A549 (cell line): ENCODE results near the gene OCA2. TPM values are rescaled to one million over a fixed set of nuclear protein-coding genes. Genes with fewer than 3 reads are reported as not detected.

ENCODE experiments used
- ATAC-seq, 2 experiments: fragments of 200-7000 bp in 1 of 2; fragments of >200 bp in 1 of 2; cut with Nextera tagmentation in 1 of 2; cut with Tn5 transposase in 1 of 2; 3 replicates each; pipeline versions ENCODE4 v1.8.0 to v1.9.1; 2018 to 2020; ENCODE audit warnings: mild to moderate bottlenecking in 1 of 2, moderate library complexity in 1 of 2
- CTCF ChIA-PET: fragments of 300-600 bp; sonication (Branson Sonifier 250); formaldehyde crosslinking; extraction: SDS; loops from one replicate; lab custom pipeline; 2021; ENCODE audit warnings: antibody characterized with exemption, inconsistent platforms; lab: Yijun Ruan, JAX
- POLR2A ChIA-PET: fragments of 350-600 bp; formaldehyde crosslinking; extraction: SDS; loops from one replicate; lab custom pipeline; 2021; ENCODE audit warnings: antibody characterized with exemption, inconsistent platforms; lab: Yijun Ruan, JAX
- DNase-seq, 2 experiments: peaks; one replicate each; pipeline versions ENCODE4 v3.0.0 to v3.0.0-alpha.2; 2011 to 2016; ENCODE audit warnings: low read depth in 1 of 2, low spot score in 1 of 2
- FAIRE-seq: peaks from 2 replicates; lab custom pipeline; 2011; peaks lifted over from hg19 to GRCh38; lab: Jason Lieb, UNC
- H3K27ac ChIP-seq, 2 experiments: fragments of >200 bp; sonication (Bioruptor Twin); formaldehyde crosslinking; 3 replicates each; pipeline ENCODE4 v1.5.1; 2016 to 2017
- H3K4me1 ChIP-seq: fragments of >200 bp; sonication (Bioruptor Twin); formaldehyde crosslinking; 3 replicates; pipeline ENCODE4 v1.6.1; 2016
- H3K4me2 ChIP-seq: fragments of >200 bp; sonication (Bioruptor Twin); formaldehyde crosslinking; 3 replicates; pipeline ENCODE4 v1.6.1; 2016
- H3K4me3 ChIP-seq: fragments of >200 bp; sonication (Bioruptor Twin); formaldehyde crosslinking; 3 replicates; pipeline ENCODE4 v1.5.1; 2016
- H3K9me3 ChIP-seq: fragments of >200 bp; sonication (Bioruptor Twin); formaldehyde crosslinking; 3 replicates; pipeline ENCODE4 v1.6.1; 2016
- BHLHE40 ChIP-seq: IDR thresholded peaks from 2 replicates; pipeline ENCODE4 v1.6.1; 2012; ENCODE audit warnings: low read depth, low read length, inconsistent platforms
- CHD2 ChIP-seq: fragments of 150-350 bp; IDR thresholded peaks from 2 replicates; pipeline ENCODE4 v1.6.1; 2014; ENCODE audit warnings: low read length; ENCODE audit not compliant: partially characterized antibody
- CHD4 ChIP-seq: fragments of 200-600 bp; sonication (generic); IDR thresholded peaks from 2 replicates; pipeline ENCODE4 v1.6.1; 2016; ENCODE audit warnings: antibody characterized with exemption, mild to moderate bottlenecking, borderline replicate concordance
- EP300 ChIP-seq, 2 experiments: fragments of >200 bp; sonication (Bioruptor Twin); formaldehyde crosslinking; IDR thresholded peaks; 2 replicates in 1 of 2; 3 replicates in 1 of 2; pipeline ENCODE4 v1.6.1; 2016 to 2017
- FOSB ChIP-seq: fragments of 250-450 bp; sonication (Bioruptor Pico); IDR thresholded peaks from 2 replicates; pipeline ENCODE4 v1.5.0; 2020; ENCODE audit warnings: mild to moderate bottlenecking, moderate library complexity
- FOXS1 ChIP-seq: fragments of 250-450 bp; sonication (Bioruptor Pico); IDR thresholded peaks from 2 replicates; pipeline ENCODE4 v1.5.0; 2020; ENCODE audit warnings: mild to moderate bottlenecking, moderate library complexity
- HDAC2 ChIP-seq: fragments of 200-600 bp; sonication (generic); IDR thresholded peaks from 2 replicates; pipeline ENCODE4 v1.6.1; 2016
- HOXB13 ChIP-seq: fragments of 250-450 bp; sonication (Bioruptor Pico); IDR thresholded peaks from 2 replicates; pipeline ENCODE4 v1.5.0; 2020; ENCODE audit warnings: low read depth, mild to moderate bottlenecking, moderate library complexity
- HOXB5 ChIP-seq: fragments of 250-450 bp; sonication (Bioruptor Pico); IDR thresholded peaks from 2 replicates; pipeline ENCODE4 v1.5.0; 2020; ENCODE audit warnings: mild to moderate bottlenecking, moderate library complexity
- KDM5A ChIP-seq: fragments of 200-600 bp; sonication (generic); IDR thresholded peaks from 2 replicates; pipeline ENCODE4 v1.6.1; 2016; ENCODE audit warnings: antibody characterized with exemption, mild to moderate bottlenecking
- MAFK ChIP-seq: fragments of 450-650 bp; IDR thresholded peaks from 2 replicates; pipeline ENCODE4 v1.6.1; 2014; ENCODE audit not compliant: partially characterized antibody
- MYC ChIP-seq: IDR thresholded peaks from 2 replicates; pipeline ENCODE4 v1.6.1; 2012; ENCODE audit warnings: mild to moderate bottlenecking, inconsistent platforms, low read length, improper control_type of control experiment, borderline replicate concordance
- NFE2L2 ChIP-seq: fragments of 150-350 bp; conservative IDR thresholded peaks from 2 replicates; pipeline ENCODE4 v1.6.1; 2014; ENCODE audit warnings: low read length
- NPAS2 ChIP-seq: fragments of 250-450 bp; sonication (Bioruptor Pico); IDR thresholded peaks from 2 replicates; pipeline ENCODE4 v1.8.0; 2022; ENCODE audit warnings: mild to moderate bottlenecking, moderate library complexity, borderline replicate concordance
- POLR2AphosphoS2 ChIP-seq: conservative IDR thresholded peaks from 2 replicates; pipeline ENCODE4 v1.6.1; 2012; ENCODE audit warnings: low read length, improper control_type of control experiment, inconsistent platforms
- RAD21 ChIP-seq, 2 experiments: fragments of >200 bp in 1 of 2; sonication (Bioruptor Twin) in 1 of 2; formaldehyde crosslinking in 1 of 2; IDR thresholded peaks in 1 of 2; conservative IDR thresholded peaks in 1 of 2; 2 replicates in 1 of 2; 3 replicates in 1 of 2; pipeline ENCODE4 v1.6.1; 2012 to 2018; ENCODE audit warnings: inconsistent platforms in 1 of 2
- RARB ChIP-seq: fragments of 250-450 bp; sonication (Bioruptor Pico); IDR thresholded peaks from 2 replicates; pipeline ENCODE4 v1.8.0; 2021; ENCODE audit warnings: mild to moderate bottlenecking, moderate library complexity
- RNF2 ChIP-seq: fragments of 200-600 bp; sonication (generic); IDR thresholded peaks from 2 replicates; pipeline ENCODE4 v1.6.1; 2016; ENCODE audit warnings: low read depth, mild to moderate bottlenecking, antibody characterized with exemption, moderate library complexity, borderline replicate concordance
- SMC3 ChIP-seq: fragments of >200 bp; sonication (Bioruptor Twin); formaldehyde crosslinking; IDR thresholded peaks from 3 replicates; pipeline ENCODE4 v1.6.1; 2018; ENCODE audit warnings: inconsistent platforms
- SREBF2 ChIP-seq: fragments of 450-650 bp; IDR thresholded peaks from 2 replicates; pipeline ENCODE4 v1.6.1; 2014; ENCODE audit warnings: mild to moderate bottlenecking, moderate library complexity
- TFCP2L1 ChIP-seq: fragments of 250-450 bp; sonication (Bioruptor Pico); IDR thresholded peaks from 2 replicates; pipeline ENCODE4 v1.5.0; 2021; ENCODE audit warnings: mild to moderate bottlenecking
- ZSCAN20 ChIP-seq: fragments of 250-450 bp; sonication (Bioruptor Pico); IDR thresholded peaks from 2 replicates; pipeline ENCODE4 v1.8.0; 2022; ENCODE audit warnings: mild to moderate bottlenecking, moderate library complexity
- WGBS: methylation state at CpG from one replicate; pipeline ENCODE4 v1.1.6; 2017; ENCODE audit errors: missing lambda C conversion rate; 5-methylcytosine and 5-hydroxymethylcytosine counted together
- polyA plus RNA-seq, 4 experiments: library from polyadenylated mRNA; depleted of rRNA in 3 of 4; stranded (reverse); fragments of >200 nt; fragmentation: RNase III in 1 of 4; extraction: RNeasy Plus Mini Kit Qiagen cat#74134 plus additional on column Dnase treatment in 1 of 4; gene quantifications; 2 replicates in 3 of 4; 3 replicates in 1 of 4; pipeline ENCODE4 v1.2.3, GENCODE V29; 2011 to 2017
- TF ChIP-seq, protein P1 (sequence below): fragments of 150-350 bp; IDR thresholded peaks from 2 replicates; pipeline ENCODE4 v1.6.1; 2014; ENCODE audit warnings: low read depth, mild to moderate bottlenecking, low read length
- TF ChIP-seq, protein P2 (sequence below): fragments of >200 bp; sonication (Bioruptor Twin); formaldehyde crosslinking; IDR thresholded peaks from 2 replicates; pipeline ENCODE4 v1.6.1; 2016
- TF ChIP-seq, protein P3 (sequence below): fragments of 250-450 bp; sonication (Bioruptor Pico); IDR thresholded peaks from 2 replicates; pipeline ENCODE4 v1.5.0; 2020; ENCODE audit warnings: low read depth, mild to moderate bottlenecking, moderate library complexity
- TF ChIP-seq, protein P4 (sequence below): fragments of 250-450 bp; sonication (Bioruptor Pico); IDR thresholded peaks from 2 replicates; pipeline ENCODE4 v1.5.0; 2021; ENCODE audit warnings: mild to moderate bottlenecking, moderate library complexity, borderline replicate concordance

The OCA2 gene
- polyA plus RNA-seq, 2 of the 4 experiments (the other 2 are of a cell fraction): 0.17 to 0.25 TPM

DNA sequence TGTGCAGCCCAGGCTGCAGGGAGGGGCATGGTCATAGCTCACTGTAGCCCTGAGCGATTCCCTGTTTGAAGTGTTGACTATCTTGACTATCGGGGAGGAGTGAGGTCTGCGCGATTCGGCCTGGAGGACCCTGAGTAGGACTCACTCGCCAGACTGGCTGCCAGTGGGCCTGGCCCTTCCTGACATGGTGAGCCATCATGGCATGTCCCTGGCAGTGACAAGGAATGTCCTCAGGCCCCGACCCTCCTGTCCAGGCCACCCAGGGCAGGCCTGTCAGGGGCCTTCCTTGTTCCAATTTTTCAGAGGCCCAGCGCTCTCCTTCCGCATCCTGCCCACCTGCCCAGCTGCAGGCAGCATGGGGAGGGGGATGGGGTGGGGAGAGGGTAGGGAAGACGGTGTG is 5.2 kb upstream of the OCA2 start:
- TF ChIP-seq, protein P1, sequence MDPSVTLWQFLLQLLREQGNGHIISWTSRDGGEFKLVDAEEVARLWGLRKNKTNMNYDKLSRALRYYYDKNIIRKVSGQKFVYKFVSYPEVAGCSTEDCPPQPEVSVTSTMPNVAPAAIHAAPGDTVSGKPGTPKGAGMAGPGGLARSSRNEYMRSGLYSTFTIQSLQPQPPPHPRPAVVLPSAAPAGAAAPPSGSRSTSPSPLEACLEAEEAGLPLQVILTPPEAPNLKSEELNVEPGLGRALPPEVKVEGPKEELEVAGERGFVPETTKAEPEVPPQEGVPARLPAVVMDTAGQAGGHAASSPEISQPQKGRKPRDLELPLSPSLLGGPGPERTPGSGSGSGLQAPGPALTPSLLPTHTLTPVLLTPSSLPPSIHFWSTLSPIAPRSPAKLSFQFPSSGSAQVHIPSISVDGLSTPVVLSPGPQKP: no peak
- TF ChIP-seq, protein P2, sequence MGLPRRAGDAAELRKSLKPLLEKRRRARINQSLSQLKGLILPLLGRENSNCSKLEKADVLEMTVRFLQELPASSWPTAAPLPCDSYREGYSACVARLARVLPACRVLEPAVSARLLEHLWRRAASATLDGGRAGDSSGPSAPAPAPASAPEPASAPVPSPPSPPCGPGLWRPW: no peak
- no peak for TF ChIP-seq RAD21 (conservative IDR thresholded peaks at IDR 0.05 in 1 of 2, IDR thresholded peaks at IDR 0.05 in 1 of 2)
- no peak for TF ChIP-seq NFE2L2
- no peak for TF ChIP-seq POLR2AphosphoS2
- no peak for TF ChIP-seq EP300 (IDR thresholded peaks at IDR 0.05)
- no peak for TF ChIP-seq MYC
- no peak for TF ChIP-seq HOXB5 (CRISPR knock-in tag)
- TF ChIP-seq RARB (CRISPR knock-in tag): no peak
- TF ChIP-seq BHLHE40: no peak
- TF ChIP-seq, protein P3, sequence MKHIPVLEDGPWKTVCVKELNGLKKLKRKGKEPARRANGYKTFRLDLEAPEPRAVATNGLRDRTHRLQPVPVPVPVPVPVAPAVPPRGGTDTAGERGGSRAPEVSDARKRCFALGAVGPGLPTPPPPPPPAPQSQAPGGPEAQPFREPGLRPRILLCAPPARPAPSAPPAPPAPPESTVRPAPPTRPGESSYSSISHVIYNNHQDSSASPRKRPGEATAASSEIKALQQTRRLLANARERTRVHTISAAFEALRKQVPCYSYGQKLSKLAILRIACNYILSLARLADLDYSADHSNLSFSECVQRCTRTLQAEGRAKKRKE (CRISPR knock-in tag): no peak
- TF ChIP-seq FOSB (CRISPR knock-in tag): no peak
- H3K4me2 ChIP-seq: no peak overlapping the region
- H3K4me3 ChIP-seq: no peak overlapping the region
- POLR2A ChIA-PET: no interaction called here
- CTCF ChIA-PET: interaction anchor here (1.3 kb wide), 1 partner anchor 19 kb away, joined by 3 read pairs; no protein-coding TSS in a partner anchor
- H3K27ac ChIP-seq: no peak overlapping the region
- 78% methylated on average over 8 of the region's 10 CpGs for WGBS
- H3K4me1 ChIP-seq: no peaks in the 10 kb centered on the region; the same call in 1 of the 3 replicates
- no peaks in the 10 kb centered on the region for H3K9me3 ChIP-seq
- no peak for ATAC-seq
- no peak for DNase-seq
- FAIRE-seq: no peak

DNA sequence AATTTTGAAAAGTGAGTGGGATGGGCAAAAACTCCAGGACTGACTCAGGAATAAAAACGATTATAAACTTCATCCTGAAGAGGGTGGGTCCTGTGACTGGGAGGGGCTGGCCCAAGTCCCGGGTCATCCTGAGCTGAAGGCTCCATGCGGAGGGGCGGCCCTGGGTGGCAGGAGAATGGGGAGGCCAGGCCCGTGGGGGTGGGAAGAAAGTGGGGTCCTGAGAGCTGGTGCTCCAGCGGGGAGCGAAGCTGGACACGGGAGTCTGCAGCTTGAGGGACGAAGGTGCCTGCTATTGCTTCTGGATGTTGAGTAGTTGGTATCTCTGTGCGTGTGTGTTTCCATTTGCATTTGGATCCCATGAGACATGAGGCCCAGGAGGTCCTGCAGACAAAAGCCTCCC is 4.7 kb upstream of the OCA2 start:
- Histone ChIP-seq H3K4me1 (peaks cover 3% of the 10 kb centered on the region), H3K27ac (no peak overlapping the region), H3K4me2 (no peak overlapping the region), H3K9me3 (no peaks in the 10 kb centered on the region), H3K4me3 (no peak overlapping the region)
- TF ChIP-seq CHD2 (no peak), SREBF2 (no peak), HOXB13 (CRISPR knock-in tag) (no peak), KDM5A (no peak), RARB (CRISPR knock-in tag) (no peak), FOXS1 (CRISPR knock-in tag) (no peak), TFCP2L1 (CRISPR knock-in tag) (no peak), SMC3 (no peak), MYC (no peak), NPAS2 (CRISPR knock-in tag) (no peak), ZSCAN20 (CRISPR knock-in tag) (no peak), RNF2 (no peak), FOSB (CRISPR knock-in tag) (no peak), MAFK (no peak), HOXB5 (CRISPR knock-in tag) (no peak), CHD4 (no peak), HDAC2 (no peak), POLR2AphosphoS2 (no peak)
- TF ChIP-seq, protein P3 (CRISPR knock-in tag): no peak
- TF ChIP-seq, protein P4, sequence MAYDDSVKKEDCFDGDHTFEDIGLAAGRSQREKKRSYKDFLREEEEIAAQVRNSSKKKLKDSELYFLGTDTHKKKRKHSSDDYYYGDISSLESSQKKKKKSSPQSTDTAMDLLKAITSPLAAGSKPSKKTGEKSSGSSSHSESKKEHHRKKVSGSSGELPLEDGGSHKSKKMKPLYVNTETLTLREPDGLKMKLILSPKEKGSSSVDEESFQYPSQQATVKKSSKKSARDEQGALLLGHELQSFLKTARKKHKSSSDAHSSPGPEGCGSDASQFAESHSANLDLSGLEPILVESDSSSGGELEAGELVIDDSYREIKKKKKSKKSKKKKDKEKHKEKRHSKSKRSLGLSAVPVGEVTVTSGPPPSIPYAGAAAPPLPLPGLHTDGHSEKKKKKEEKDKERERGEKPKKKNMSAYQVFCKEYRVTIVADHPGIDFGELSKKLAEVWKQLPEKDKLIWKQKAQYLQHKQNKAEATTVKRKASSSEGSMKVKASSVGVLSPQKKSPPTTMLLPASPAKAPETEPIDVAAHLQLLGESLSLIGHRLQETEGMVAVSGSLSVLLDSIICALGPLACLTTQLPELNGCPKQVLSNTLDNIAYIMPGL (CRISPR knock-in tag): no peak
- CTCF ChIA-PET: interaction anchor here (1.3 to 1.7 kb wide), 2 partner anchors 19 kb away, joined by 3 to 5 read pairs; no protein-coding TSS in a partner anchor
- ATAC-seq (no peak), FAIRE-seq (no peak), DNase-seq (no peak)
- WGBS: 72% methylated on average over 10 of the region's 10 CpGs
- POLR2A ChIA-PET: no interaction called here
